ENCODE results near the gene NTSR1.

The NTSR1 gene

DNA sequence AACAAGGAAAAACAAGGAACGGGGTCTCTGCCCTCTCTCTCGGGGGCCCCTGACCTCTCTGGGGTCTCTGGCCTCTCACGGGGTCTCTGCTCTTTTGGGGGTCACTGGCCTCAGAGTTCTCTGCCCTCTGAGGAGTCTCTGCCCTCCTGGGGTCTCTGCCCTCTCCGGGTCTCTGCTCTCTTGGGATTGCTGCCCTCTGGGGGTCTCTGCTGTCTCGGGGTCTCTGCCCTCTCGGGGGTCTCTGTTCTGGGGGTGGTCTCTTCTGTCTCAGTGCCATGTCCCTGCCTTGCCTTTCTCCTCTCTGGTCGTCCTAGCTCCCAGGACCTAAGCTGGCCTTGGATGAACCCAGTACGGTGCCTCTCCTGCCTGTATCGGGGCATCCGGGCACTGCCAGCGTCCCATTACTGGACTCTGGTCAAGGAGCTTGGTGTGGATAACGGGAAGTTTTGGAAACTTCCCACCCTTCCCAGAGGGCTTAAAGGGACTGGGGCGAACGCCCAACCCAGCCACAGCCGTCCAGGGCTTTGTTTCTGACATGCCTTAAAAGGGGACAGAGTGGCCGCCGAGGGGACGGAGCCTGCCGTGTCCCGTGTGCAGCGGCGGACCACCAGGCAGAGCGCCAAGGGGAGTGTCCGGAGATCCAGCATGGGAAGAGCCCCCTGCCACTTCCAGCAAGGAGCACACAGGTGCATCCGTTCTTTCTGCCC is 62.9 kb downstream of the NTSR1 start:
- DNase-seq (ENCODE audit: low spot score) = no peak

DNA sequence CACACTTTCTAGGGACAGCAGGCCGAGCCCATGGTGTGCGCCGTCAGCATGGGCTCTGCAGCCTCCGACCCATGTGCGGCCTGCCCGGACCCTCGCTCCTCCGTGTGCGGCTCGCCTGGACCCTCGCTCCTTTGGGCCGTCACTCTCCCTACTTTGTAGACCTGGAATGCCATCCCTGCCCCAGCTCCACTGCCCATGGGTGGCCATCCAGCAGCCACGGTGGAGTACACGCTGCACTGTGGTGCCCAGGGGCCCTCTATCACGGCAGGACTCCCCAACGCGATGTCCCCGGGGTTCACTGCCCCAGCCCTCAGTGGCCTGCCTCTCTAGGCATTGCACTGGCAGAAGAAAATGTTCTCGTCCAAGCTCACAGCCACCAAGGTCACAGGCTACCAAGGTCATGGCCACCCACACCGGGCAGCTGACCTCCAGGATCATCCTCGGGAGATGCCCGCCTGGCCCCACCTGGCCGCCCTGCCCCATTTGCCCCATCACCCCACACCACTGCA is 63.5 kb downstream of the NTSR1 start:
- no peak for DNase-seq (ENCODE audit: low spot score)

DNA sequence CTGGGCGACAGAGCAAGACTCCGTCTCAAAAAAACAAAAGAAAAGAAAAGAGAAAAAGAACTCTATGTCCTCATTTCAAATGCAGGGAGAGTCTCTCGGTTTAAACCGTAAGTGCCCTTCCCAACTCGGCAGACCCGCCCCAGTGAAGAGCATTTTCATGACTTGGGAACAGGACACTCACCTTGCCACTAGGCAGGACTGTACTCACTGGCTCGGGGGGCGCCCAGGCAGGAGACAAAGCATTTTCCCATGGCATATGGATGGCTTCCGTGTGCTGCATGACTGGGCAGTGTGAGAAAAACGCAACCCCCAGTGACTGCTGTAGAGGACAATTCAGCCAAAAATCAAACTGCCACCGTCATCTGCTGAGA is 64.0 kb downstream of the NTSR1 start:
- no peak for DNase-seq (ENCODE audit: low spot score)

DNA sequence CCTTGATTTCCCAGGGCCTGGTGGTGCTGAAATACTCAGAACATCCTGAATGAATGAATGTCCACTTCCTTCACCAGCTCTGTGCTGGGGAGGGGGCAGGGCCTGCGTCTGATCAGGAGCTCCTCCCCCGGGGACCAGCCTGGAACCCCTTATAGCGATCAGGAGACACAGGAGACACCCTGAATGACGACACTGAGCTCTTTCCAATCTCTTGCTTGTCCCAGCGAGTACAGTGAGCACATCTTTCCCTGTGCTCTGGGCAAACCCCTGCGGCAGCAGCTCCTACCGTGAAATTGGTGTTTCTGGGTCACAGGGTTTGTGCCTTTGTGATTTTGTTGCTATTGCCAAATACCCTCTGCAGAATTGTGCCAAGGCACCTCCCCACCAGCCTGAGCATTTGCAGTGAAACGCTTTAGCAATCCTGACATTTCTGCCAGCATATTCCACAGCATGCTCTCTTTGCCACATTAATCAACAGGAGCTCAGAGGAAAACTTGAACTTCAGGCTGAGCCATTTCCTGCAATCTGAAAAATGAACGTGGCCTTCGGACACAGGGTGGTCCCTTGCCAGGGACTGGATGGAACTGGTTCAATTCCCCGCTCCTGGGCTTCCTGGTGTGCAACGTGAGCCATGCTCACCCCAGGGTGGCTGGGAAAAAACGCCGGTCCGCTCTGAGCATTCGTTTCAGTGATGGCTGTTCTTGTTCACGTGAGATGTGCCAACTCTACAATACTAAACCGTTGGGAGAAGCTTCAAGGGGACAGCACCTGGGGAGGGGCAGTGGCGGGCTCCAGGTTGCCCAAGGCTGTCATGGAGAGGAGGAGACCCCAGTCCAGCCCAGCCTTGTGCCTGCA is 64.6 kb downstream of the NTSR1 start:
- no peak for DNase-seq (ENCODE audit: low spot score)

DNA sequence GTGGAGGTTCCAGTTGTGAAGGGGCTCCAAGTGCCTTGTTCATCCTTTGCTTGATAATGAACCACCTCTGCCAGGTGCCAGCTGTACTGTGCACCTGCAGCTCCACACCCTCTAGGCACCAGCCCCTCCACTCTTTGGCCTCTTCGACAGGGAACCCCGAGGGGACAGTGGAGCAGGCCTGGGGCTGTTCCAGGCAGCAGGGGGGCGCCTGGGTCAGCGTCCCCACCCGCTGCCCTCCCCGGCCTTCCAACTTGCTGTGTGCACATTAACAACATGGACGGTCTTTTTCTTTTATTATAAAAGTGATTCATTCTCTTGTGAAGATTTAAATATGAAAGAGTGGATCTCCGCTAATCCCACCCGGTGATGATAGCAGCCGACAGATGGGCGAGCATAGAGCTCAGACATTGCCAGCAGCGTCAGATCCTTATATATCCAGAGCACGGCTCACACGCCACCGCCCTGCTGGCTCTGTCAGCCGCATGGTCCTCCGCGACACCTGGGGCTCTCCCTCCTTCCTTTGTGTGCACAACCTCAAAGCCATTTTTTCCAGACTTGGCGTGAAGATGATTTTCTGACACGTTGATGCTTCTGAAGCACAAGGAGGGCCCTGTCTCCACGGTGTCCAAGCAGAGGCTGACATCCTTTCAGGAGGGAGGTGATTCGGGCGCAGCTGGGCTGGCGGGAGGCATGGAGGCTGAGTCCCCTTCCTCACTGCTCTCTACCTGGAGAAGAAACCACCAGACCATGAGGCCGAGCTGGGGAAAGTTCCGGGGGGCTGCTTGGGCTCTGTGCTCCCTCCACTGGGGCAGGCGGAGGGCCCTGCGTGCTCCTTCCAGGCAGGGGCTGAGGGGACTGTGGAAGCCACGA is 65.4 kb downstream of the NTSR1 start:
- no peak for DNase-seq (ENCODE audit: low spot score)

DNA sequence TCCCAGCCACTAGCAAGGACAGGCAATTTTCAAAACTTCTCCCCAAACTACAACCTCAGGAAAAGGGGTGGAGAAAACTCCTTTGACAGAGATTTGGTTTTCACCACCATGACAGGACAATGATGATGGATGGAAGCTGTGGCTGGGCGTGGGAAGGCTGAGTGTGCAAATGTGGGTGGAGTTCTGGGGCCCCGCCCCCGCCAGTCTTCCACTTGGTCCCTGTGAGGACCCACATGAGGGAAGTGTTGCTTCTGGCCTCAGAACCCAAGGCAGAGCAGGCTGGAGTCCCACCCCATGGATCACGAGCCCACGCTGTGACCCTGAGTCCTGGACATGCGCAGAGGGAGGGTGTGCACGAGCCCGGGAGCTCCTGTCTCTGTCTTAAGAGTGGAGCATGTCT is 66.1 kb downstream of the NTSR1 start:
- DNase-seq (ENCODE audit: low spot score) = no peak

DNA sequence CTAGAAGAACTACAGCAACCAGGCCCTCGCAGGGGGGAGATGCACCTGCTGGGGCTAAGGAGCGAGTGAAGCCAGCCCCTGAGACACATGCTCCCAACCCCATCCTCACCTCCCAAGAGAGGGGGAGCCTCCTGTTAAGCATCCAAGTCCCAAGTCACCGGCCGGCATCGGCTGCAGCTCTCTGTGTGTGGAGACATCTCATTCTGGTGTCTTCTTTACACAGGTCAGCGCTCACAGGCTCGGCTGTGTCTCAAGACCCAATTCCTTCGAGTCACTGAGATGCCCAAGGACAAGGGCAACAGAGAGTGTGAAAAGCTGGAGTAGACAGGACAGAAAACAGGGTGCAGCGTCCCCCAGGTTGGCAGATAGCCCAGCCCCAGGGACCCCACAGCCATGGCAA is 66.6 kb downstream of the NTSR1 start:
- DNase-seq (ENCODE audit: low spot score) = no peak

DNA sequence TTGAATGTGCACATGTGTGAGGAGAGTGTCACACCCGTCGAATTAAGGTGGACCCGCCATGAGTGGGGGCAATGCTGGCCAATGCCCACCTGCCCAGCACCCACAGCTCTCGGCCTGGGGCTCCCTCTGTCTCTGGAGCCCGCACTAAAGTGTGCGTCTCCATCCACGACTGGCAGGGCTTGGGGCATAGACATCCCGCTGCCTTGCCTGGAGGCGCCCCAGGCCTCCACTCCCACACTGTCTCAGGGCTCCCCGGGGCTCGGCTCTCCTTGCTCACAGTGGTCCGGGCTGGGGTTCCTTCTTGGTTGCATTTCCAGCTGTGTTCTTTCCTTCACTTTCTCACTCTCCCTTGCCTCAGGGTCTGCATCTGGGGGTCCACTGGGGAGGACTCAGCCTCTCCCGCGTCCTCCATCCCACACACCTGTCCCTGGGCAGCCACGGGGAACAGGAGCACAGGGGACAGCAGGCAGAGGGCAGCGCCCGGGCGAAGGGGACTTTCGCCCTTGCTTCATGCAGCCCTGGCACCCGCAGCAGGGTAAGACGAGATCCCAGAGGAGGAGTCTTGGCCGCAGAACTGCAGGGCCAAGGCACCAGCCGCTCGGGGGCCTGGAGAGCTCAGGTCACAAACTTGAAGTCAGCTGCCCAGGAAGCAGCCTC is 67.5 kb downstream of the NTSR1 start:
- no peak for DNase-seq (ENCODE audit: low spot score)

DNA sequence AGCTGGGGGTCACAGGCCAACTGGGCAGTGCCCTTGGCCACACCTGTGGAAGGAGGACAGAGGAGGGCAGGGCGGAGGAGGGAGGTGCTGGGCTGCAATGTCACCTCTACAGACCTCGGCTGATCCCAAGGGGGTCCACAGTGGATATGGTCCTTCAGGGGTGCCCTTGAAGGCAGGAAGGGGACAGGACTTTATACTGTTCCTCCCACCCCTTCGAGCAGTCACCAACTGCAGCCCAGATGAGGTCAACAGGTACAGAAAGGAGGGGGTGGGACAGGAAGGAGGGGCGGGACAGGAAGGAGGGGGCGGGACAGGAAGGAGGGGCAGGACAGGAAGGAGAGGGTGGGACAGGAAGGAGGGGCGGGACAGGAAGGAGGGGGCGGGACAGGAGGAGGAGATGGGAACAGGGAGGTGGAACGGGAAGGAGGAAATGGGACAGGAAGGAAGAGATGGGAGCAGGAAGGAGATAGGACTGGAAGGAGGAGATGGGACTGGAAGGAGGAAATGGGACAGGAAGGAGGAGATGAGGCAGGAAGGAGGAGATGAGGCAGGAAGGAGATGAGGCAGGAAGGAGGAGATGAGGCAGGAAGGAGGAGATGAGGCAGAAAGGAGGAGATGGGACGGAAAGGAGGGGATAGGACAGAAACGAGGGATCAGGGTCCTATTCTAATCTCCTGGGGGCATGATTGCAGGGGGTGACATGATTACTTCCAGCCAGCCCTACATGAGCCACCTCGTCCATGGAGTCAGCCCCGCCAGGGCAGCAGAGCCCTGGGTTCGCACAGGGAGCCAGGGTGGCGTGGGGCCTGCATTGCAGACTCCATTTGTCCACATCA is 68.3 kb downstream of the NTSR1 start:
- no peak for DNase-seq (ENCODE audit: low spot score)

DNA sequence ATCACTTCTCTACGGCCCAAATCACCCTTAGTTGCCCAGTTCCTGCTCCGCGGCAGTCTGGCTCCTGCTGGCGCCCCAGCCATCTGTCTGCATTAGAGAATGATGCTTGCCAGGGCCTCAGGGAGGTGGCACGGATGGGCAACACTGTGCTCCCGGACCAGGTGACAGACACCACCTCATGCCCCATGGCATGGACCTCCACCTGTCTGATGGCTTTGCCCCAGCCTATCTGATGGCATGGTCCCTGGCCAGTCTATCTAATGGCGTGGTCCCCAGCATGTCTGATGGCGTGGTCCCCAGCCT is 68.8 kb downstream of the NTSR1 start:
- no peak for DNase-seq (ENCODE audit: low spot score)

DNA sequence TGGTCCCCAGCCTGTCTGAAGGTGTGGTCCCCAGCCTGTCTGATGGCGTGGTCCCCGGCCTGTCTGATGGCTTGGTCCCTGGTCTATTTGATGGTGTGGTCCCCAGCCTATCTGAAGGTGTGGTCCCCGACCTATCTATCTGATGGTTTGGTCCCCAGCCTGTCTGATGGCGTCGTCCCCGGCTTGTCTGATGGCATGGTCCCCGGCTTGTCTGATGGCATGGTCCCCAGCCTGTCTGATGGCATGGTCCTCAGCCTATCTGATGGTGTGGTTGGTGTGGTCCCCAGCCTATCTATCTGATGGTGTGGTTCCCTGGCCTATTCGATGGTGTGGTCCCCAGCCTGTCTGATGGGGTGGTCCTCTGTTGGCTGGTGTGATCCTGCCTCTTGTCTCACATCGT is 69.4 kb downstream of the NTSR1 start:
- no peak for DNase-seq (ENCODE audit: low spot score)

DNA sequence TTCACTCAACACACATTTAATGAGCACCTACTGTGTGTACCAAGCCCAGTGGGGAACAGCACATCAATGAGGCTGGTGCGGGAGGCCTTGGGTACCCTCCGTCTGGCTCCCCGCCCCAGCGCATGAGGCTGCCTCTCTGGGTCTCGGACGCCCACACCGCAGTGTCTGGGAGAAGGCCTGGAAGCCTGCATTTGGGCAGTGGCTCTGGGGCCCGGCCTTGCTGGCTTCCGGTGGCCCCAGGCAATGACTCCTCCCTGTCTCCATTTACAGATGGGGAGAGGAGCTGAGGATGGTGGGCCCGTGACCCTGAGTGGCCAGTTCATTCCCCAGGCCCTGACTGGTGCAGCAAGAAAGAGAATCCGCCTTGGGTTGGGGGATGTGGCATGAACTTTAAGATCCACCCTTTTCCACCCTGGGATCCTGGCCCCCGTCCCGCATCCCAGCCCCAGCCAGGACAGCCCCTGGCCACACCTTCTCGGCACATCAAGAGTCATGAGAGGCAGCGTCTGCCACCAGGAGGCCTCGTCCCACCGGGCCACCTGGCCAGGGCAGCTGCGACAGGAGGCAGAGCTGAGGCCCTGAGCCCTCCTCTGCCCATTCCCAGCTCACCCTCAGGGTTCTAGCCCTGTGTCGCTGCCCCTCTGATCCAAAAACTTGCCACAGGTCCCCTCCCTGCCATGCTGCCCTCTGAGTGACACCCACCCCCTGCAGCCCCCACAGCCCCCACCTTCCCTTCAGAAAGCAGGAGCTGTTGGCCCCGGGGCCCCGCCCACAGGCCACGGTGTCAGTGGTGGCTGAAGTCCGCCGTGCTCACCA is 70.2 kb downstream of the NTSR1 start:
- no peak for DNase-seq (ENCODE audit: low spot score)

DNA sequence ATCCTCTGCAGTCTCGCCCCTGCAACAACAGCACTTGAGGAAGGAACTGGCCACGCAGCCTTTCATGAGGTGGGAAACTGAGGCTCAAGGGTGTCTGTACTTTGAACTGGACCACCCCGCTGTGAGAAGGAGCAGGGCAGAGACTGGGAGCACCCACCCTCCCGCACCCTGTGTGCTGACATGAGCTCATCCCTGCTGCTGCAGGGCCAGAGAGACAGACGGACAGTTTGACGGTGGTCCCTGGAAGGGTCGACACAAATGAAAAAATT is 70.7 kb downstream of the NTSR1 start:
- DNase-seq (ENCODE audit: low spot score) = no peak

DNA sequence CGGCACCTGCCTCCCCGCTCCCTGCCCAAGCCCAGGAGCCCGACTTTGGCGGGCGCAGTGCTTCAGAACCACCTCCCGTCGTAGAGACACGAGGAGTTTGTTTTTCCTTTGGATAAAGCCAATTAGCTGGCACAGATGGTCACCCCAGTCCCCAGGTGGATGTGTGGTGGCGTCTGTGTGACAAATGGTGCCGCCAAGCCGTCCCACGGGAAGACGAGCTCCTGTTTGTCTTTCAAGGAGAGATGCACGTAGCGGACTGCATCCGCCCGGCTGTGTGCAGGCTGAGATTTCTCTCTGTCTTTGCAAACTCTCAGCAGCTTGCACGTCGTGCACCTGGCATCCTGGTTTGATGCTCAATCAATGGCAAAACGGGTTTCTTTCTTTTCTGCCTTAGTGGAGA is 71.6 kb downstream of the NTSR1 start:
- DNase-seq (ENCODE audit: low spot score) = no peak

DNA sequence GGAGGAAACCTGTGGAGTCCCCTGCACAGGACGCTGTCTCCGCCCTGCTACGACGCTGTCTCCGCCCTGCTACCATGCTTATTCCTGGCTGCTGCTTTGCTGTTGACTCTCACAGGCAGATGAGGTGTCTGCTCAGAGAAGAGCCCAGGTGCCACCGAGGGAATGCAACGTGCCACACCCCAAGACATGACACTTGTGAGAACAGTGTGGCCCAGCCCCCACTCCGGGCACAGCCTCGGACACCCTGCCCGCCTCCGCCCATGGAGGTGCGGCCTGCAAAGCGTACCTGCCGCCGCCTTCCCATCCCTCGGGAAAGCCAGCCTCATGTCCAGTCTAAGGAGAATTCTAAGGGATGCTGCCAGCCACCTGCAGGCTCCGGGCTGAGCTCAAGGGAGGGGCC is 72.1 kb downstream of the NTSR1 start:
- no peak for DNase-seq (ENCODE audit: low spot score)

DNA sequence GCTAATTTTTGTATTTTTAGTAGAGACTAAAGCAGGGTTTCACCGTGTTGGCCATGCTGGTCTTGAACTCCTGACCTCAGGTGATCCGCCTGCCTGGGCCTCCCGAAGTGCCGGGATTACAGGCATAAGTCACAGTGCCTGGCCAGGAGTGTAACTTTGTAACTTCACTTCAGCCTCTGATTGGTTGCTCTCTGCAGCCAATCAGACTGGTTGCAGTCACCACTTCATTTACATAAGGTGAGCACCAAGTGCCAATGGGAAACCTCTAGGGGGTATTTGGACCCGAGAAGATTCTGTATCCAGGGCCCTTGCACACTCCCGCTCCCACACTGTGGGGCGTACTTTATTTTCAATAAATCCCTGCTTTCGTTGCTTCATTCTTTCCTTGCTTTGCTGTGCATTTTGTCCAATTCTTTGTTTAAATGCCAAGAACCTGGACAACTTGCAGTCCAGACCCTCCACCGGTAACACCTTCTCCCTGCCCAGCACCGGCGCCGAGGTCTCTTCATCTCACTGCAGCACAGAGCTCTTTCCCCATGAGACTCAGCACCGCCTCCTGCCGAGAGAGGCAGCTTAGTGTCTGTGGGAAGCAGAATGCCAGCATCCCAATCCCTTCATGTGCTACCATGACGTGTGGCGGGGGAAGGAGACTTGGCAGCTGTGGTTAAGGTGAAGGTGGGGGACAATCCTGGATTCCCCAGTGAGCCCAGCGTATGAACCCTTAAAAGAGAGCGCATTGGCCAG is 73.7 kb downstream of the NTSR1 start:
- DNase-seq (ENCODE audit: low spot score) = no peak

DNA sequence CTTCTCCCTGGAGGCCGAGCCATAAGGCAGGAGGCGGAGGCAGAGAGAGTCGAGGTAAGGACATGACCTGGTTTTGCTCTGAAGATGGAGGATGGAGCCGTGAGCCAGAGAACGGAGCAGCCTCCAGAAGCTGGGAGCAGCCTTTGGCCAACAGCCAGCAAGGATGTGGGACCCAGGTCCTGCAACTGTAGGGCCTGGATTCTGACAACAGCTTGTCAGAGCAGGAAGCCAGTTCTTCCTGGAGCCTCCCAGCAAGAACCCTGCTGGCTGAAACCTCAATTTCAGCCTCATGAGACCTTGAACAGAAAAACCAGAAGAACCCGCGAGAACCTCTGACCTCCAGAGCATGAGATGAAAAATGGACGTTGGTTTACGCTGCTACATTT is 74.2 kb downstream of the NTSR1 start:
- no peak for DNase-seq (ENCODE audit: low spot score)

DNA sequence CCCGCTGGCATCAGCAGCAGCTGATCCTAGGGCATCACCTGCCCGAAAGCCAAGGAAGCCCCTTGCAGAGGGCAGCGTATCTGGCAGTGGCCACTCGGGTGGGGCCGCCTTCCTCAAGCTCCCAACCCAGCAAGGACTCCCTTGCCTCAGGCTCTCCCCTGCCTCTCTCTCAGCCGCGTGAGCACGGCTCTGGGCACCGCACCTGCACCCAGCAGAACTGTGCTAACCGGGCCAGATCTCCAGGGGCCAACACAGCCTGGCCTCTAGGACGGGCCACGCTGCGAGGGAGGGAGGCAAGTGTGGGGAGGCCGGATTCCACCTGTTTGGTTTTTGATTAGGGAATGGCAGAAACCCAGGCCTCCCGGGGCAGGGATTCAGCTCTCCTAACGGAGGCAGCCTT is 75.9 kb downstream of the NTSR1 start:
- DNase-seq (ENCODE audit: low spot score) = no peak

DNA sequence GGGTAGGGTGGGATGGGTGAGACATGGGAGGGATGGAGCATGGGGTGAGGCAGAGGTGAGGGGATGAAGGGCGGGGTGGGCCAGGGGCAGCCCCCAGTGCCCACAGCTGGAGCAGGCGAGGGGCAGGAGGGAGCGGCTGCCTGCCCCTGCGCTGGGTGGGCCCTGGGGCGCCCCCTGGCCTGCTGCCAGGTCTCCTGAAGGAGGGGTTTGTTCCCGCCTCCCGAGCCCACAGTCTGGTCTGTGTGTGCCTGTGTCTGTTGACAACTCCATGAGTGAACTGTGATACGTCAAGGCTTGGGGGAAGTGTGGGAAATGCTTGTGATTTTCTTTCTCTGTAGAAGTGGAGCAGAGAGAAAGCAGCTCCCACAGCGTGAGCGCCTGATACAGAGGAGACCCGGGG is 76.8 kb downstream of the NTSR1 start:
- DNase-seq (ENCODE audit: low spot score) = no peak

DNA sequence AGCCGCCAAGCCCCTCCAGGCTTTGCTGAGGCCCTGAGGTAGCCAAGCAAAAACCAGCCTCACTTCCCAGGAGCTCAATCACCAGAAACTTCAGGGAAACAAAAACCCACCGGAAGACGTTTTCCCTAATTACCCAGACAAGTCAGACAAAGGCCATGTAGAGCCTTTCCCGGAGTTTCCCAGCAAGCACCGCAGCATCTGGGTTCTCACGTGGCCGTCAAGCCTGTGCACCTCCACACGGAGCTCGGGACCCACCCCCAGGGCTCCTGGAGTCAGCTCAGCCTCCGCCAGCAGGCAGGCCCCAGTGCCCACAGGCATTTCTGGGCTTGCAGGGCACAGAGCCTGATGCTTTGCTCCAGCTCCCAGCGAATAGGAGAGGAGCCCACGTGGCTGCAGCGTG is 77.5 kb downstream of the NTSR1 start:
- no peak for DNase-seq (ENCODE audit: low spot score)
